GM18868 (cell line): ENCODE measurements around the gene IL11.

ENCODE experiments used
- ATAC-seq: cut with Tn5 transposase; IDR thresholded peaks from one replicate; pipeline ENCODE4 v1.9.1; 2021; ENCODE audit warnings: mild to moderate bottlenecking, moderate library complexity; ENCODE audit not compliant: unreplicated experiment

IL11 gene

DNA sequence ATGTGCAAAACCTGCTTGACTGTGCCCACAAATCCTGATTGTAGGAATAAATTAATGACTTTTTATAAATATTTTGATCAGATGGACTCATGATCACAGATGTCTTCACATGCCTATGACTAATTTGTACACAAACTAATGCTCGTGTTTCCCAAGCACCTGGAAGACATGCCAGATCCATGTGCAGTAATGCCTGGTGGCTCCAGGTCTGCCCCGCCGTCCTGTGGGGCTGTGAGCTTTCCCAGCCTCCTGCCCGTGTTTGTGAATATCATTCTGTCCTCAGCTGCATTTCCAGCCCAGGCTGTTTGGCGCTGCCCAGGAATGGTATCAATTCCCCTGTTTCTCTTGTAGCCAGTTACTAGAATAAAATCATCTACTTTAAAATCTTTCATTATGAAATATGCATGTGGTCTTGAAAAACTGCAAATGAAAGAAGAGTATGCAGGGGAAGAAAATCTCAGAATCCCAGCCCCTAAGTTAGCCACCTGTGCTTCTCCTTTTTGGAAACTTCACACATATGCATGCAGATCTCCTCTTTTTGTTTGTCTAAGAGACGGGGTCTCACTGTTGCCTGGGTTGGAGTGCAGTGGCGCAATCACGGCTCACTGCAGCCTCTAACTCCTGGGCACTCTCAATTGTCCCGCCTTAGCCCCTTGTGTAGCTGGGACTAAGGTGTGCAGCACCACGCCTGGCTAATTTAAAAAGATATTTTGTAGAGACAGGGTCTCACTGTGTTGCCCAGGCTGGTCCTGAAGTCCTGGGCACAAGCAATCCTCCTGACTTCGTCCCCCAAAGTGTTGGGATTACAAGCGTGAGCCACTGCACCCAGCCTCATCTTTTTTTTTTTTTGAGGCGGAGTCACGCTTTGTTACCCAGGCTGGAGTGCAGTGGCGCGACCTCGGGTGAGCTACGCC, 21.7 kb upstream of the IL11 start:
- no peak for ATAC-seq

DNA sequence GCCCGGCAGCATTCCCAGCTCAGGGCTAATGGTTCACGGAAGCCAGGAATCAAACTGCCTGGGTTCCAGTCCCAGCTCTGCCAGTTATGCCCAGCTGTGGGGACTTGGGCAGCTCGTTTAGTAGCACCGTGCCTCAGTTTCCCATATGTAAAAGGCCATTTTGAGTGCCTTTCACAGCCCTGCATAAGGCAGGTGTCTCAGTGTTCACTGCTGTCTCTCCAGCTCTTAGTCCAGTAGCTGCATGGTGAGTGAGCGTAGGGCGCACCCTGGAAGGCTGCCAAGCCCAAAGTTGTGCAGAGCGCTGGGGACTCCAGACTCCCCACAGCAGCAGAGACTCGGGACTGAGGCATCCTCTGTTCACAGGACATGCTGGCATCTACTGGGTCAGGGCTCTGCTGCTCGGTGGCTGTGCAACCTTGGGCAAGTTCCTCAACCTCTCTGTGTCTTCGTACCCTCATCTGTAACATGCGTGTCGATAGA, 21.0 kb upstream of the IL11 start:
- ATAC-seq = no peak

DNA sequence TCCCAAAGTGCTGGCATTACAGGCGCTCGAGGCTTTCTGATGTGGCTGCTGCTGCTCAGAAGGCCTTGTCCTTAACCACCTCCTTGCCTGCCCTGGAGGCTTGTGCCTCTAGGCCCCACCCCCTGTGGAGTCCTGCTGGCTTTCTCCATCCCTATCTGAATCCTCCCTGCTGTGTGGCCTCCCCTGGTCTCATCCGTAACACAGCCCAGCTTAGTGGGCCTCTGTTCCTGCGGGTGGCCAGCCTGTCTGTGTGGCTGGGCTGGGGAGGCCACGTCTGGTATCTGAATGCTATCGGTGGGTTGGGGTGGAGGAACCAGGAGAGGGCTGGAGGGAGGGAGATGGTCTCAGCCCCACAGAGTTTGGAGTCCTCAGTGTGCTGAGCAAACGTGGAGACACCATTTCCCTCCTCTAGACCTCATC, 20.2 kb upstream of the IL11 start:
- ATAC-seq = no peak

DNA sequence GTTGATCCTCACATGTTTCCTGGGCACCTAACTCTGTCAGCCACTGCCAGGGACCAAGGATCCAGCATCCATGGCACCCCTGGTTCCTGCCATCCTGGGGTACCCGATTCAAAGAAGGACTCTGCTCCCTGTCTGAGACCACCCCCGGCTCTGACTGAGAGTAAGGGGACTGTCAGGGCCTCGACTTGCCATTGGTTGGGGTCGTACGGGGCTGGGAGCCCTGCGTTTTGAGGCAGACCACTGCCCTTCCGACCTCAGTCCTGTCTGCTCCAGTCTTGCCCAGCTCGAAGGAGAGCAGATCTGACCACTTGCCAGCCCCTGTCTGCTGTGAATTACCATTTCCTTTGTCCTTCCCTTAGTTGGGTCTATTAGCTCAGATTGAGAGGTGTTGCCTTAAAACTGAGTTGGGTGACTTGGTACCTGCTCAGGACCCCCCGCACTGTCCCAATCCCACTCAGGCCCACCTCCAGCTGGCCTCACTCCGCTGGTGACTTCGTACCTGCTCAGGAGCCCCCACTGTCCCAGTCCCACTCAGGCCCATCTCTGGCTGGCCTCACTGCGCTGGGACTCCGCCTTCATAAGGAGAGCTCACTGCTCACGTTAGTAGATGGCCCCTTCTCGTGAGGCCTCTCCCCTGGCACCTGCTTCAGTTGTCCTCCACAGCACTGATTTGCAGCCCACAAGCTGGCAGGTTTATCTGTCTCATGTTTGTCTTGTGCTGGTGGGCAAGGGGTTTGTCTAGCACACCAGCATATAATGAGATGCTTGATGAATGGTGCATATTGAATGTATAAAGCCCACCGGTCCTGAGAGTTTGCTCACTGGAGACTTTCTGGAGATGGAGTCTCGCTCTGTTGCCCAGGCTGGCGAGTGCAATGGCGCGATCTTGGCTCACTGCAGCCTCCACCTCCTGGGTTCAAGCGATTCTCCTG, 19.4 kb upstream of the IL11 start:
- ATAC-seq = no peak

DNA sequence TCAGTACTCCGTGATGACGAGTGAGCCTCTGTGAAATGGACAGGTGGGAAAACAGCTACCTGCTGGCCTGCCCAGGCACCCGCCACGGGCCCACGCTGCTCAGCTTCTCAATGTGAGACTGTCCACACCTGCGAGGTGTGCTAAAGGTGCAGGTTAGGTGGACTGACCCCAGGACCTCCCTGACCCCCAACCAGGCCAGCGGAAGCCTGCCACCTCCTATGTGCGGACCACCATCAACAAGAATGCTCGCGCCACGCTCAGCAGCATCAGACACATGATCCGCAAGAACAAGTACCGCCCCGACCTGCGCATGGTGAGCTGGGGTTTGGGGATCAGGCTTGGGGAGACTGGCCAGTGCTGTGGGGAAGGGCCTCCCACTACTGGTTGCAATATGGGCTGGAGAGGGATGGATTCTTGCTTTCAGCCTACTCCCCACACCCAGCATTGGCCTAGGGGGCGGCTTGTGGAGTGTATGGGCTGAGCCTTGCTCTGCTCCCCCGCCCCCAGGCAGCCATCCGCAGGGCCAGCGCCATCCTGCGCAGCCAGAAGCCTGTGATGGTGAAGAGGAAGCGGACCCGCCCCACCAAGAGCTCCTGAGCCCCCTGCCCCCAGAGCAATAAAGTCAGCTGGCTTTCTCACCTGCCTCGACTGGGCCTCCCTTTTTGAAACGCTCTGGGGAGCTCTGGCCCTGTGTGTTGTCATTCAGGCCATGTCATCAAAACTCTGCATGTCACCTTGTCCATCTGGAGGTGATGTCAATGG, 17.7 kb upstream of the IL11 start:
- ATAC-seq = no peak

DNA sequence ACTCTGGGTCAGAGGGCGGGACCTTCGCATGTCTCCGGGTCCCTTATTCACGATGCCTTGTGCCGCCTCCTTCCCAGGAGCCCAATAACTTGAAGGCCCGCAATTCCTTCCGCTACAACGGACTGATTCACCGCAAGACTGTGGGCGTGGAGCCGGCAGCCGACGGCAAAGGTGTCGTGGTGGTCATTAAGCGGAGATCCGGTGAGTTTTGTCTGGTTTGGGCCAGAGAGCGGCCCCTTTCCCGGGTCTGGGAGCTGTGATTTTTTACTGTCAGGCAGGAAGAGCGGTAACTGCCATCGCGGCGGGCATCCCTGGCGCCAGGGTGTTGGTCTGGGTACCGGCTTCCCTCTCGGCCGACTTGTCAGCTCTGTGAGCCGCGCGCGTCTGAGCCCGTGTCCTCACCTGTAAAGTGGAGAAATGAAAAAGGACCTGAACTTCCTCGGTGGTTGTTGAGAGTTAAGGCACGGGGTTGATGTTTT, 16.3 kb upstream of the IL11 start:
- no peak for ATAC-seq

DNA sequence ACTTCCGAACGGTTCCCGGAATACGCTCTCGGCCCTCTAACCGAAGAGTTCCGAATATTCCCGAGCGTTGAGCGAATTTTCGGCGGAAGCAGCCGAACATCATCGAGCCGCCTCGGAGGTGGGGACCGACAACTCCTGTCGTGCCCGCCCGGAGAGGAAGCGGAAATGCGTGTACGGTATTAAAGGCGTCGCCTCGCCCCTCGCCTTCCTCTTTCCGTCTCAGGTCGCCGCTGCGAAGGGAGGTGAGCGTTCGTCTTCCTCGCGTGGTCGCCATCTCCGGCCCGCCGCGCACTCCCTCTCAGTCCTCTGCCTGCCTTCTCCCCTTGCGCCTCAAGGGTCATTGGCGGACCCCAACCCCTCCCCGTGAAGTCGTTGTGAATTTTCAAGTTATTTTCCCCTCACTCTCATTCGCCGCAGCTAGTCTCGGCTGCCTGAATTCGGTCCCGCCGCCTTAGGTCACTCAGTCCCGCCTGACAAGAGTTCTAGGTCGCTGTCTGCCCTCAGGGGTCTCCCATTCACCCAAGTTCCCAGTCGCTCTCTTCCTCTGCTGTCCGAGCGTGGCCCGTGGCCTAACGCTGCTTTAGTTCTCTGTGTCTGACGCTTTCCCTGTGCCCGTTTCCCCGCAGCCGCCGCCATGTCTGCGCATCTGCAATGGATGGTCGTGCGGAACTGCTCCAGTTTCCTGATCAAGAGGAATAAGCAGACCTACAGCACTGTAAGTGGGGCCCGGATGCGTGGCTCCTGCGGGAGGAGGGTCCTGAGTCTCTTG, 15.6 kb upstream of the IL11 start, which contains the start of gene RPL28:
Gene RPL28, plus strand, starts transcription at position 209 of the 769 bp plus-strand sequence. Its CDS starts 426 bp downstream, at position 635.
- ATAC-seq = peak; percentile 69

DNA sequence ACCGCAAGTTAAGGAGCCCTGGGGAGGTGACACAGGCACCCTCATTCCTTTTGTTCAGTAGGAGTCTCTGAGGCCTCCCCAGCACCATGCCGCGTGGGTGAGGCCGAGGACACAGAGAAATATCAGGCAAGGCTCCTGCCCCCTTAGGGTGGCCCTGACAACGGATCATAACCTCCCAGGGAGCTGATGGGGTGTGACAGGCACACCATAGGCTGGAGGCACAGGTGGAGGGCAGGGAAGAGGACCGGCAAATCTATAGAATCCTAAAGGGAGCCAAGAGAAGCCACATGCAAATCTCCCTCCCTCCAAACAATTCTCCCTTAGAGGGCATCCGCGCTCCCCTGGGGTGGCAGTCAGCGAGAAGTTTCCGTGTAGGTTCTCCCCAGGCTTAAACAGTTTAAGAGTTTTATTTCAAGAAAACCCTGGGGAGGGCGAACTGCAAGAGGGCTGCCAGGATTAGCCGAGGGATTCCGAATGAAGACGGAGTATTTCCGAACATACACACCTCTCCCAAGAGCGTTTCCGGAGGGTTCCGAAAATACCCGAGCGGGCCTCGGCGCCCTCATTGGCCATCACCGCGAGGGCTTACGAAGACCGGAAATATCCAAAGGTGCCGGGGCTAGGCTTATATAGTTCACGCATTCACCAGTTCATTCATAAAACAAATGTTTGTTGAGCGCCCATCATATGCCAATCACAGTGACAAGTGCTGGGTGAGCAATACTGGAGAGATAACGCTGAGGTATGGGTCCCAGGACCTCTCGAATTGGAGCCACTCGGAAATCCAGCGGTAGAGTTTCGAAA, 14.9 kb upstream of the IL11 start:
- ATAC-seq = peak; percentile 56

DNA sequence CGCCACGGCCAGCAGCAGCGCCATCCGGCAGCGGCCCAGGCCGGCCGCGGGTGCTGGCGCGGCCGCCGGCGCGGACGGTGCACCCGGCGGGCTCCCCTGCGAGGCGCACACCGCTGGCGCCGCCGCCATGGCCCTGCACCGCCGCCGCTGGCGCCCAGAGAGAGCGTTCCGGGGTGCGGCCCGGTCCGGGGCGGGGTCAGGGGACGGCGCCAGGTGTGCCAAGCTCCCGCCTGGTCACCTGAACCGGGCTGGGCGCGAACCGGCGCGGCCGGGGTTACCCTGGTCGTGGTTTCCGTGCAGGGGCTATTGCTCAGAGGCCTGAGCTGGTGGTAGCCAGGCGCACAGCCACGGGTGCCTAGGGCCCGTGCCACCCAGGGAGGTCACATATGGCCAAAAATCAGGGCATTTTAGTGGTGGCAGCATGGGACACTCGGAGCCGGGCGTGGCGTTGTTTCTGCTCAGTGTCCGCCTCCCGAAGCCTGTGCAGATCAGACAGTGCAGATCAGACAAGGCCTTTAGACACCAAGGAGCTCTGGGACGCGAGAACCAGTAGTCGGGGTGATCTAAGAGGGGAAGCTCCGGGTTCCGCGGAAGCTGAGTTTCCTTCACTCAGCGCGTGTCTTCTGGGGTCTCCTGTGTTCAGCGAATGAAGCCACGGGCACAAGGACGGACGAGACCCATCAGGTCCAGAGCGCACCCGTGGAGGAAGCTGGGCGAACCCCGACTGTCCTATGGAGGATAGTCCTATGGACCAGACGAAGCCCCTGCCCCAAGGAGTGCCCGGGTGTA, 14.1 kb upstream of the IL11 start, which contains the start of gene TMEM238:
Gene TMEM238, minus strand, starts transcription at position 162 of the 789 bp plus-strand sequence. Its CDS starts 33 bp downstream, at position 129.
- no peak for ATAC-seq

DNA sequence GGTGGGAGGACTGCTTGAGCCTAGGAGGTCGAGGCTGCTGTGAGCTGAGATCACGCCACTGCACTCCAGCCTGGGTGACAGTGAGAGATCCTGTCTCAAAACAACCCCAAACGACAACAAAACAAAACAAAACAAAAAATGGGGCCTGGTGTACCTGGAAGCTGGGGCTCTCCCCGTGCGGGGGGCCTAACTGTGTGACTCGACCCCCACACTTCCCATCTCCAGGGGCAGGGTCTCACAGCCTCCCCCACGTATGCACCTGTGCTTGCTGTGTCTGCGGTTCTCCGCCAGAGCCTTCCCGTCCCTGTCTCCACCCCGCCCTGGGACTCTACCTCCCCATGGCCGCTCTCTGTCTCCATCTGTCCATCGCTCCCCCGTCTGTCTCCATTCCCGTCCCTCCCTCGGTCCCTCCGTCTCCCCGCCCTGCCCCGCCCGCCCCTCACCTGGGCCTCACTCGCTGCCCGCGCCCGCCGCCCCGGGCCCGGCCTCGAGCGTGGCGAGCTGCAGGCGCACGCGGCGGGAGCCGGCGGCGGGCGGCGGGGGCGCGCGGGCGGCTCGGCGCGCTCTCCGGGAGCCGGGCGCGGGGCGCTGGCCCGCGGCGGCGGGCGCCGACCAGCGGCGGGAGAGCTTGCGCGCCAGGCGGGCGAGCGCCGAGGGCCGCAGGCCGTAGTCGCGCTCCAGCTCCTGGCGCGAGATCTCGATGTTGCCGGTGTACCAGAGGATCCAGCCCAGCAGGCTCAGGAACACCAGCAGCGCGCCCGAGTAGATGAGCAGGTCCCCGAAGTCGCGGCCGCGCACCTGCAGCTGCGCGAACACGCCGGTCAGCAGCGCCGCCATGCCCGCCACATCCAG, 13.2 kb upstream of the IL11 start:
- ATAC-seq = no peak

DNA sequence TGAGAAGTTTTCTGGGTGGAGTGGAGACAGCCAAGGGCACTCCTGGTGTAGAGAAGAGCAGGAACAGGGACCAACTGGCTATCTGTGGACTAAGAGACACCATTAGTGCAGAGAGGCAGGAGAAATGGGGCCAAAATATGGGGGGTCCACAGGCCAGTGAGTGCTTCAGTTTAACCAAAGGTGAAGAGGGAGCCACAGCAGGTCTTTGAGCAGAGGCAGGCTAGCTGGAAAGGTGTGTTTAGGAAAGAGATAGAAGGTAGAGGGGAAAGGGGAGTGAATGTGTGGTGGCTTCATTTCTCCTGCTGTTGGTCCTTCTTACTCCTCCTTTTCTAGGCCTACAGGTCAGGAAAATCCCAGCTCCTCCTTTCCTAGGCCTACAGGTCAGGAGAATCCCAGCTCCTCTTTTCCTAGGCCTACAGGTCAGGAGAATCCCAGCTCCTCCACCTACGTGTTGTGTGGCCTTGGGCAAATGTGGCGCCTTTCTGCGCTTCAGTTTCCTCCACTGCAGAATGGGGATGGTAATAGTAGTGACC, 12.3 kb upstream of the IL11 start:
- ATAC-seq = no peak

DNA sequence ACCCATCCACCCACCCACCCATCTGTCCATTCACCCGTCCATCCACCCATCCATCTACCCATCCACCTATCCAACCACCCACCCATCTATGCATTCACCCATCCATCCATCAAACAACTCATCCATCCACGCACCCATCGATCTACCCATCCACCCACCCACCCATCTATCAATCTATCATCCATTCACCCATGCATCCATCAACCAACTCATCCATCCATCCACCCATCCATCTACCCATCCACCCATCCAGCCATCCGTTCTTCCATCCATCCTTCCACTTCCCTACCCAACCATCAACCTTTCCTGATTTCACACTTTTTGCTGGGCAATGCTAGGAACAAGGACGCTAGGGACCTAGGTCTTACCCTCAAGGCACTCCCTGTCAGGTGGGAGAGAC, 11.8 kb upstream of the IL11 start:
- no peak for ATAC-seq

DNA sequence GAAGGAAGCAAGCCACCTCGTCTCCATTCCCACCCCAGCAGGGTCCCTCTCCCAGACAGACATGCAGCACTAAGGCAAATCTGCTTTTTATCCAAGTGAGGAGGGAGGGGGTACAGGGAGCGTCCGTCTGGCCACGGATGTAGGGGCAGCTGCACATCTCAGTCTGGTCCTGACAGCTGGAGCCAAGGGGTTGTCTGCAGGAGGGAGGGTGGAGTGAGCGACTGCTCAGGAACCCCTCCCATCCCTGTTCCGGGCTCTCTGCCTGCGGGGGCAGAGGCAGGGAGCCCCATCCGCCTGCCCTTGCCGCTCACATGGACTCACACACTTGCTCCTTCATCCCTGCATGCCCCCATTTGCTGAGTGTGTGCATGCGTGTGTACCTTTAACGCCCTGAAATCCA, 8.9 kb upstream of the IL11 start:
- no peak for ATAC-seq

DNA sequence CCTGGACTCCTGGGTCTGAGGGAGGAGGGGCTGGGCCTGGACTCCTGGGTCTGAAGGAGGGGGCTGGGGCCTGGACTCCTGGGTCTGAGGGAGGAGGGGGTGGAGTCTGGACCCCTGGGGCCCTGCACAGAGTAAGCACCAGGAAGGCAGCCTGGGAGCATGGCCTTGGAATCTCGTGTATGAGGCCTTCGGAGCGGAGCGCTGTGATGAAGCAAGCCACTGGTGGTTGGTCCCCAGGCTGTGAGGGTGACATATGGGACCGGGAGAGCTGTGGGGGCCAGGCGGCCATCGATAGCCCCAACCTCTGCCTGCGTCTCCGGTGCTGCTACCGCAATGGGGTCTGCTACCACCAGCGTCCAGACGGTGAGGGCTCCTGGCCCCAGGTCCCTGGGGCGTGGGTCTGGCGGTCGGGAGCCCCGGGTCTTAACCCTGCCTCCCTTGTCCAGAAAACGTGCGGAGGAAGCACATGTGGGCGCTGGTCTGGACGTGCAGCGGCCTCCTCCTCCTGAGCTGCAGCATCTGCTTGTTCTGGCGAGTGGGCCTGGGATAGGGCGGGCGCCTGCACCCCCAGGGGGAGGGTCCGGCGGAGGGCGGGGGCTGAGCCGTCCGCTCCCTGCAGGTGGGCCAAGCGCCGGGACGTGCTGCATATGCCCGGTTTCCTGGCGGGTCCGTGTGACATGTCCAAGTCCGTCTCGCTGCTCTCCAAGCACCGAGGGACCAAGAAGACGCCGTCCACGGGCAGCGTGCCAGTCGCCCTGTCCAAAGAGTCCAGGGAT, 7.3 kb upstream of the IL11 start:
- no peak for ATAC-seq

DNA sequence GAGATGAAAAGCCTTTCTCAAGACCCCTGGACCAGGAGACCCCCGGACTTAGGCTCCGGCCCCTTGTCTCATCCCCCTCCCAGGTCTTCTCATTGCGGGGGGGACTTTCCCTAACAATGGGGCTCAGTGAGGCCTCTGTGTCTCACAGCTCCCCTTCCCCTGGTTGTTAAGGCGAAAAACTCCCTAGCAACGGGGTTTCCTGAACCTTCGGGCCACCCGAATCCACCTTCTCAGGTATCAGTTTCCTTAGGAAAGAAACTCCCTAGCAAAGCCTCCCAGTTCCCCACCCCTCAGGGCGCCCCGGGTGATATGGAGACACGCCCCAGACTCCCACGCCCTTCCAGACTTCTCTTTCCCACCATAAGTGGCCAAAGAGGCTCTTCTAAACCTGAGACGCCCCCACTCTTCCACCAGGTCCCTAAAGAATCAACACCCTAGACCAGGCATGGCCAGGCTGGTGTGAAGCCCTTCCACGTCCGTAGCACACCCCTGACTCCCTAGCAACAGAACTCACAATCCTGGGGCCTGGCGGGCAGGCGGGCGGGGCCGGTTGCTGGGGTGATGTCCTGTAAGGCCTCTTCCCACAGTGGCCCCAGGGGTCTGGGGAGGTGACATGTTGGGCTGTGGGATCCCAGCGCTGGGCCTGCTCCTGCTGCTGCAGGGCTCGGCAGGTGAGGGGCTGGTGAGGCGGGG, 6.1 kb upstream of the IL11 start, which contains the start of gene TMEM190:
Gene TMEM190, plus strand, starts transcription at position 586 of the 693 bp plus-strand sequence. Its CDS starts 28 bp downstream, at position 614.
- no peak for ATAC-seq
